Measurements from ENCODE around the gene HNRNPH1.

The HNRNPH1 gene

DNA sequence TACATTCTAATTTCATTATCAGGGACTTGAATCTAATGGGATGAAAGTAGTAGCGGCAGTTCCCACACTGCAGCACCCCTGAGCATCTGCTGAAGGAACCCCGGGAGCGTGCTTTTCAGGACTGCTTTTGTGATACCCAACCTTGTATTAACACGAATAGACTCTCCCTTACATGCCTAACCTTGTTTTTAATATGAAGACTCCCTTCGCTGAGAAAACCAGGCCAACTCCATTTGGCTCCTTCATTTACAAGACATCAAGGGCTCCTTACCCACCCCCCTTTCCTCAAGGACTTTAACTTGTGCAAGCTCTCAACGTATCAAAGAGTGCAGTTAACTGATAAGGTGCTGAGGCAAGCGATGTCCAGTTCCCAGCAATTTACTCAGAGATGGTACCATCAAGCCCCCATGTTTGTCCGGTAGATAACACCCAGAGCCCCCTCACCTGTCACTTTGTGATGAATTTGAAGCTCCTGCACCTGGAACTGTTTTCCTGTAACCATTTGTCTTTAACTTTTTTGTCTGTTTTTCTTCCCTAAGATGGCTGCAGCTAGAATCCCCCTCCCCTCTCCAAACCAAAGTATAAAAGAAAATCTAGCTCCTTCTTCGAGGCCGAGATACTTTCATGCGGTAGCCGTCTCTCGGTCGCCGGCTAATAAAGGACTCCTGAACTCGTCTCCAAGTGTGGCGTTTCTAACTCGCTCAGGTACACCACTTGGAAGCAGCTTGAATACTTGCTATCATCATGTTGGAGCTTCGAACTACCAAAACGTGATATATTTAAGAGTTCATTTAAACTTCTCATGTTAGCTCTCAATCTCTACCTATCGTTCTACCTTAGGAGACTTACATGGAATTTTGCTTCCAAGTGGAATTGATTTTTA is 10.7 kb downstream of the HNRNPH1 start:
- Histone ChIP-seq H3K9ac (no peak overlapping the region), H3K27ac (no peak overlapping the region), H2AFZ (ENCODE audit: low read depth) (no peak overlapping the region), H4K20me1 (ENCODE audit: insufficient read depth) (peaks cover 9% of the 10 kb centered on the region), H3K4me3 (IDR thresholded peaks at IDR 0.05; ENCODE audit: insufficient read depth, low read depth, low read length) (no peak overlapping the region), H3K36me3 (ENCODE audit: insufficient read depth) (peaks cover 16% of the 10 kb centered on the region; the same call in 1 of the 2 replicates), H3K4me1 (ENCODE audit: low read depth, poor library complexity, severe bottlenecking) (peaks cover 23% of the 10 kb centered on the region), H3K4me2 (no peak overlapping the region), H3K27me3 (ENCODE audit: insufficient read depth, low read depth) (no peaks in the 10 kb centered on the region), H3K79me2 (ENCODE audit: insufficient read depth, low read depth) (peaks cover 17% of the 10 kb centered on the region; the same call in 1 of the 2 replicates)
- TF ChIP-seq, protein P1, sequence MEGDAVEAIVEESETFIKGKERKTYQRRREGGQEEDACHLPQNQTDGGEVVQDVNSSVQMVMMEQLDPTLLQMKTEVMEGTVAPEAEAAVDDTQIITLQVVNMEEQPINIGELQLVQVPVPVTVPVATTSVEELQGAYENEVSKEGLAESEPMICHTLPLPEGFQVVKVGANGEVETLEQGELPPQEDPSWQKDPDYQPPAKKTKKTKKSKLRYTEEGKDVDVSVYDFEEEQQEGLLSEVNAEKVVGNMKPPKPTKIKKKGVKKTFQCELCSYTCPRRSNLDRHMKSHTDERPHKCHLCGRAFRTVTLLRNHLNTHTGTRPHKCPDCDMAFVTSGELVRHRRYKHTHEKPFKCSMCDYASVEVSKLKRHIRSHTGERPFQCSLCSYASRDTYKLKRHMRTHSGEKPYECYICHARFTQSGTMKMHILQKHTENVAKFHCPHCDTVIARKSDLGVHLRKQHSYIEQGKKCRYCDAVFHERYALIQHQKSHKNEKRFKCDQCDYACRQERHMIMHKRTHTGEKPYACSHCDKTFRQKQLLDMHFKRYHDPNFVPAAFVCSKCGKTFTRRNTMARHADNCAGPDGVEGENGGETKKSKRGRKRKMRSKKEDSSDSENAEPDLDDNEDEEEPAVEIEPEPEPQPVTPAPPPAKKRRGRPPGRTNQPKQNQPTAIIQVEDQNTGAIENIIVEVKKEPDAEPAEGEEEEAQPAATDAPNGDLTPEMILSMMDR (conservative IDR thresholded peaks at IDR 0.05; ENCODE audit: low read depth, low read length), result no peak

DNA sequence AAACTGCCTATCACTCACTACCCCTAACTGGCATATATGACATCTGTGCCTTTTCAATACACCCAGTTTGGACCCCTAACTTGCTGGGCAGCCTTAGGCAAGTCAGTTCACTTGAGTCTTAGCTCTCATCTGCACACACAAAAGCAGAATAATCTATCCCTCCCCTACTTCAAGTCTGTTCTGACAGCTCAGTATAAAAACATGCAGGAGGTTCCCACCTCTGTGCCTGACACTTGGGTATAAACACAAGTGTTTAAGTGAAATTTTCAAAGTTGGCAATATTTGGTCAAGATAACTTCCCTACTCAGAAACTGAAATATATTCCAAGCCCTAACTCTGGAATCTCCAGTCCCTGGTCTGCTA is 12.6 kb downstream of the HNRNPH1 start:
- Histone ChIP-seq H2AFZ (ENCODE audit: low read depth) (no peak overlapping the region), H3K4me3 (IDR thresholded peaks at IDR 0.05; ENCODE audit: insufficient read depth, low read depth, low read length) (no peak overlapping the region), H3K79me2 (ENCODE audit: insufficient read depth, low read depth) (no peaks in the 10 kb centered on the region; the same call in 1 of the 2 replicates), H3K27me3 (ENCODE audit: insufficient read depth, low read depth) (no peaks in the 10 kb centered on the region), H3K9ac (no peak overlapping the region), H3K4me2 (no peak overlapping the region), H3K27ac (no peak overlapping the region), H3K36me3 (ENCODE audit: insufficient read depth) (peaks cover 4% of the 10 kb centered on the region; the same call in 1 of the 2 replicates), H4K20me1 (ENCODE audit: insufficient read depth) (no peaks in the 10 kb centered on the region), H3K4me1 (ENCODE audit: low read depth, poor library complexity, severe bottlenecking) (peaks cover 22% of the 10 kb centered on the region)
- TF ChIP-seq, protein P1 (conservative IDR thresholded peaks at IDR 0.05; ENCODE audit: low read depth, low read length), result no peak

DNA sequence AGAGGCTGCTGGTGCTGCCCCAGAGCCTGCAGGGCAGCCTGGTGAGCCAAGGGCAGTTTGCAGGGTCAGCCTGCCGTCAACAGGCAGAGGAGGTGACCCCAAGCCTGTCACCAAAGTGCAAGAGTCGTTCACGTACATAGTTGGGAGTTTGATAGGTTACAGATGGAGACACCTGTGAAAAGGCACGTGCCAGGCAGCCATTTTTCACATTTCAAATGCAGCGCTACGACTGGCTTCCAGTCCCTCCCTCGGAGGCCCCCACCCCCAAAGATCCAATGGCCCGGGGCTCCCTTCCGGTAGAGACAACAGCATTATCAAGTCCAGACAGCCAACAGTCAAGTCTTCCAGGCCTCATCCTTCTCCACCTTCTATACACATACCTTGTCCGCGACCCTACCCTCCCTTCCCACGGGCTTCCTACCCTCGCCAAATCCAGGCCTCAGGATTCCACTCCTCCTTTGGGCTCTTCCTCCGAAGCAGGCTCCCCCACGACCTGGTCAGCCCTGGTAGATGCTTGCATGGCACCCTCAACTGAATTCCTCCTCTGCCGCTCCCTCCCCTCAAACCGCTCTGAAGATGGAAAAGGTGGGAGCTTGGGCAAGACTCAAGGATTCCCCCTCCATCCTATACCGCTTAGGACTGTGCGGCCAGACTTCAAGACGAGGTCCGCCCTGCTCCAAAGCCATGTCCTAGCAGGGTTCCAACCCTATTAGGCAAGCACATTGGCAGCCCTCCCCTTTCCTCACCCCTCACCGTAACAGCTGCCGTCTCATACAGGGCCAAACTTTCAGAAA is 13.2 kb downstream of the HNRNPH1 start:
- Histone ChIP-seq H3K9ac (no peak overlapping the region), H3K36me3 (ENCODE audit: insufficient read depth) (peaks cover 4% of the 10 kb centered on the region; the same call in 1 of the 2 replicates), H3K4me1 (ENCODE audit: low read depth, poor library complexity, severe bottlenecking) (peaks cover 22% of the 10 kb centered on the region), H2AFZ (ENCODE audit: low read depth) (no peak overlapping the region), H3K79me2 (ENCODE audit: insufficient read depth, low read depth) (no peaks in the 10 kb centered on the region; the same call in 1 of the 2 replicates), H3K4me3 (IDR thresholded peaks at IDR 0.05; ENCODE audit: insufficient read depth, low read depth, low read length) (no peak overlapping the region), H3K27me3 (ENCODE audit: insufficient read depth, low read depth) (no peaks in the 10 kb centered on the region), H4K20me1 (ENCODE audit: insufficient read depth) (no peaks in the 10 kb centered on the region), H3K4me2 (no peak overlapping the region), H3K27ac (no peak overlapping the region)
- TF ChIP-seq, protein P1 (conservative IDR thresholded peaks at IDR 0.05; ENCODE audit: low read depth, low read length), result no peak

DNA sequence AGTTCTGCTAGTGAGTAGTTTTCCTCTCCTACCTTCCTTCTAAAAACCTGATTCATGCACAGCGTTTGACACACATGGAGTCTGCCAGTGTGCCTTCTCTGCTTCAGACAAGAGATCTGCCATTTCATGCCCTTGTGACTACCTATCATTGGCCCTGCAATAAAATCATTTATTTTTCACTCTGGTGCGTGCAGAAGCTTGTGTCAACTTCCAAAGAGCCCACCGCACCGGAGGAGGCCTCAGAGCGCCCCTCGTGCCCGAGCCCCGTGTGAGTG is 13.7 kb downstream of the HNRNPH1 start:
- Histone ChIP-seq H3K27me3 (ENCODE audit: insufficient read depth, low read depth) (no peaks in the 10 kb centered on the region), H4K20me1 (ENCODE audit: insufficient read depth) (no peaks in the 10 kb centered on the region), H3K79me2 (ENCODE audit: insufficient read depth, low read depth) (no peaks in the 10 kb centered on the region; the same call in 1 of the 2 replicates), H3K27ac (no peak overlapping the region), H3K4me1 (ENCODE audit: low read depth, poor library complexity, severe bottlenecking) (peaks cover 22% of the 10 kb centered on the region), H2AFZ (ENCODE audit: low read depth) (no peak overlapping the region), H3K9ac (no peak overlapping the region), H3K4me2 (no peak overlapping the region), H3K4me3 (IDR thresholded peaks at IDR 0.05; ENCODE audit: insufficient read depth, low read depth, low read length) (no peak overlapping the region), H3K36me3 (ENCODE audit: insufficient read depth) (peaks cover 4% of the 10 kb centered on the region; the same call in 1 of the 2 replicates)
- TF ChIP-seq, protein P1 (conservative IDR thresholded peaks at IDR 0.05; ENCODE audit: low read depth, low read length), result no peak
